ENCODE results near the gene GPX4. TPM values are rescaled to one million over a fixed set of nuclear protein-coding genes. Genes with fewer than 3 reads are reported as not detected.

Gene GPX4
- polyA plus RNA-seq, 1 donor from 2014 or later: 713 TPM

DNA sequence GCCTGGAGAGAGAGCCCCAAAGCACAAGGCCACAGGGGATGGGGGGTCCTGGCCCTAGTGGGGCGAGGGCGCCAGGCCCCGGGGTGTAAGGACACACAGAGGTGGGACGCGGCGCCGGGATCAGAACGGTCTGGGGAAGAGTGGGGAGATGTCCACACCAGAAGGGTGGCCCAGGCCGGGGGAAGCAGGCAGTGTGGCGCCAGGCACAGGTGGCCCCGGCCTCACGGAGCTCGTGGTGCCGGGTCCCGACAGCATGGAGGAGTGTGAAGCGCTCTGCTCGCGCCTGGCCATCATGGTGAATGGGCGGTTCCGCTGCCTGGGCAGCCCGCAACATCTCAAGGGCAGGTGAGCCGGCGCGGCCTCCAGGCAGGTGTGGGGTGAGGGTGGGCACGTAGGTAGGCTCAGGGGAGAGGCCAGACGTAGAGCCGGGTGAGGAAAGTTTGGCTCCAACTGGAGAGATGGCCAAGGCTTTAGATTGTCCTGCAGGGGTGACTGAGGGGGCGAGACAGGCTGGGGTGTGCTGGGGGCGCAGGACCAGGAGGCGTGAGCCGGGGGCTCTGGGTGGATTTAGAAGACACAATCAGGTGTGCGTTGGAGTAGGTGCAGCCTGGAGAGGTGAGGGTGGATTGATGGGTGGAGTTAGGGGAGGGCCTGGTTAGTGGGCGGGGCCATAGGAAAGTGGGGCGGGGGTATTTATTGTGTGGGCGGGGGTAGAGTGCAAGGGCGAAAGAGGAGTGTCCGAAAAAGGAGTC lies 39.7 kb upstream of the GPX4 start:
- H2AFZ ChIP-seq (ENCODE audit: low read depth, low read length): no peak overlapping the region
- peaks cover 22% of the 10 kb centered on the region for H3K27me3 ChIP-seq (ENCODE audit: insufficient read depth, low read depth, low read length)
- H3F3A ChIP-seq (ENCODE audit: insufficient read depth, low read length, poor library complexity, severe bottlenecking): no peaks in the 10 kb centered on the region
- no peaks in the 10 kb centered on the region for H3K9me2 ChIP-seq (ENCODE audit: insufficient read depth, low read length)
- TF ChIP-seq POLR2AphosphoS5 (IDR thresholded peaks at IDR 0.05) (no peak), SMC3 (conservative IDR thresholded peaks at IDR 0.05; ENCODE audit: poor library complexity) (no peak), EP300 (conservative IDR thresholded peaks at IDR 0.05; ENCODE audit: poor library complexity, severe bottlenecking) (no peak)
- H3K4me2 ChIP-seq (ENCODE audit: low read length): no peak overlapping the region
- H4K20me1 ChIP-seq (ENCODE audit: insufficient read depth): no peaks in the 10 kb centered on the region
- no peak overlapping the region for H3K4me3 ChIP-seq (ENCODE audit: low read length)
- H3K36me3 ChIP-seq (ENCODE audit: insufficient read depth, low read length): no peaks in the 10 kb centered on the region
- H3K27ac ChIP-seq (ENCODE audit: low read length): no peak overlapping the region
- no peaks in the 10 kb centered on the region for H3K79me2 ChIP-seq (replicated peaks; ENCODE audit: insufficient read depth, low read length)
- H3K9ac ChIP-seq (ENCODE audit: low read length): no peak overlapping the region
- H3K9me3 ChIP-seq (ENCODE audit: low read length): no peaks in the 10 kb centered on the region

DNA sequence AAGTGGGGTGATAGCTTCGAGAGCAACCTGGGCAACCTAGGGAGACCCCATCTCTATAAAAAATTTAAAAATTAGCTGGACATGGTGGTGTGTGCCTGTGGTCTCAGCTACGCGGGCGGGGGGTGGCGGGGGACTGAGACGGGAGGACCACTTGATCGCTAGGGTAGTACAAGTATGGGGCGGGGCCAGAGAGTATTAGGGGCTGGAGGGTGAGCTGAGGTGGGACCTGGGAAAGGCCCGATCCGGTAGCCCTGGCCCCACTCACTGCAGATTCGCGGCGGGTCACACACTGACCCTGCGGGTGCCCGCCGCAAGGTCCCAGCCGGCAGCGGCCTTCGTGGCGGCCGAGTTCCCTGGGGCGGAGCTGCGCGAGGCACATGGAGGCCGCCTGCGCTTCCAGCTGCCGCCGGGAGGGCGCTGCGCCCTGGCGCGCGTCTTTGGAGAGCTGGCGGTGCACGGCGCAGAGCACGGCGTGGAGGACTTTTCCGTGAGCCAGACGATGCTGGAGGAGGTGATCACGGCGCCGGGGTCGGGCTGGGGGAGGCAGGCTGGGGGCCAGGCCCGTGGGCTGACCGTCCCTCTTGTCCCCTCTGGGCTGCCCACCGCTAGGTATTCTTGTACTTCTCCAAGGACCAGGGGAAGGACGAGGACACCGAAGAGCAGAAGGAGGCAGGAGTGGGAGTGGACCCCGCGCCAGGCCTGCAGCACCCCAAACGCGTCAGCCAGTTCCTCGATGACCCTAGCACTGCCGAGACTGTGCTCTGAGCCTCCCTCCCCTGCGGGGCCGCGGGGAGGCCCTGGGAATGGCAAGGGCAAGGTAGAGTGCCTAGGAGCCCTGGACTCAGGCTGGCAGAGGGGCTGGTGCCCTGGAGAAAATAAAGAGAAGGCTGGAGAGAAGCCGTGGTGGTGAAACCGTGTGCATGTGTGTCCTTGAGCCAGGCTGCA lies 38.9 kb upstream of the GPX4 start:
- H3K9me3 ChIP-seq (ENCODE audit: low read length): no peaks in the 10 kb centered on the region
- no peak overlapping the region for H2AFZ ChIP-seq (ENCODE audit: low read depth, low read length)
- H3K4me2 ChIP-seq (ENCODE audit: low read length): no peak overlapping the region
- no peak overlapping the region for H3K4me3 ChIP-seq (ENCODE audit: low read length)
- no peaks in the 10 kb centered on the region for H3K79me2 ChIP-seq (replicated peaks; ENCODE audit: insufficient read depth, low read length)
- no peaks in the 10 kb centered on the region for H3K9me2 ChIP-seq (ENCODE audit: insufficient read depth, low read length)
- H3K27ac ChIP-seq (ENCODE audit: low read length): no peak overlapping the region
- no peak for TF ChIP-seq POLR2AphosphoS5 (IDR thresholded peaks at IDR 0.05)
- TF ChIP-seq, protein P1, sequence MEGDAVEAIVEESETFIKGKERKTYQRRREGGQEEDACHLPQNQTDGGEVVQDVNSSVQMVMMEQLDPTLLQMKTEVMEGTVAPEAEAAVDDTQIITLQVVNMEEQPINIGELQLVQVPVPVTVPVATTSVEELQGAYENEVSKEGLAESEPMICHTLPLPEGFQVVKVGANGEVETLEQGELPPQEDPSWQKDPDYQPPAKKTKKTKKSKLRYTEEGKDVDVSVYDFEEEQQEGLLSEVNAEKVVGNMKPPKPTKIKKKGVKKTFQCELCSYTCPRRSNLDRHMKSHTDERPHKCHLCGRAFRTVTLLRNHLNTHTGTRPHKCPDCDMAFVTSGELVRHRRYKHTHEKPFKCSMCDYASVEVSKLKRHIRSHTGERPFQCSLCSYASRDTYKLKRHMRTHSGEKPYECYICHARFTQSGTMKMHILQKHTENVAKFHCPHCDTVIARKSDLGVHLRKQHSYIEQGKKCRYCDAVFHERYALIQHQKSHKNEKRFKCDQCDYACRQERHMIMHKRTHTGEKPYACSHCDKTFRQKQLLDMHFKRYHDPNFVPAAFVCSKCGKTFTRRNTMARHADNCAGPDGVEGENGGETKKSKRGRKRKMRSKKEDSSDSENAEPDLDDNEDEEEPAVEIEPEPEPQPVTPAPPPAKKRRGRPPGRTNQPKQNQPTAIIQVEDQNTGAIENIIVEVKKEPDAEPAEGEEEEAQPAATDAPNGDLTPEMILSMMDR (IDR thresholded peaks at IDR 0.05; ENCODE audit: poor library complexity, severe bottlenecking): peak; percentile 59
- no peak for TF ChIP-seq EP300 (conservative IDR thresholded peaks at IDR 0.05; ENCODE audit: poor library complexity, severe bottlenecking)
- TF ChIP-seq TAF1 (IDR thresholded peaks at IDR 0.05; ENCODE audit: low read depth): no peak
- no peak for TF ChIP-seq EZH2 (IDR thresholded peaks at IDR 0.05; ENCODE audit: borderline replicate concordance, insufficient read depth, low read length, poor library complexity, severe bottlenecking)
- H4K20me1 ChIP-seq (ENCODE audit: insufficient read depth): no peaks in the 10 kb centered on the region
- peaks cover 28% of the 10 kb centered on the region for H3K27me3 ChIP-seq (ENCODE audit: insufficient read depth, low read depth, low read length)
- H3F3A ChIP-seq (ENCODE audit: insufficient read depth, low read length, poor library complexity, severe bottlenecking): no peaks in the 10 kb centered on the region
- no peaks in the 10 kb centered on the region for H3K36me3 ChIP-seq (ENCODE audit: insufficient read depth, low read length)
- H3K9ac ChIP-seq (ENCODE audit: low read length): no peak overlapping the region

DNA sequence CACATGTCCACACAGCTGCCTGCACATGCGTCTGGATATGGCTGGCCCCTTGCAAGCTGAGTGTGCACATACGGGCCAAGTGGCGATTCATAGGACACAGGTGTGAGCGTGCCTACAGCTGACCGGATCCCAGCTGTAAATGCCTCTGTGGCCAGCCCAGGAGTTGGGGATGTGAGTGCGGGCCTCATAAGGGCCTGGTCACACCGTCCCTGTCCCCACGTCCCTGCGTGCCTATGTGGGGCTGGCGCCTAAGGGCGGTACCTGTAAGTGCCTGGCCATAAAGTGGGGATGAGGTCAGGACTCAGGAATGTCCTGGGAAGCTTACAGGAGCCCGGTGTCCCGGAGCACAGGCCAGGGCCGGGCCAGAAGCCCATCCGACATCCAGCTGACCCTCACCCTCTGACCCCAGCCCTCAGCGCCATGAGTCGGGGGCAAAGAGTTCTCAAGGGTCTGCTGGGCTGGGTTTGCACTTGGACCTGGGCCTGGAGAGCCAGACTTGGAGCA lies 38.1 kb upstream of the GPX4 start:
- no peak overlapping the region for H3K27ac ChIP-seq (ENCODE audit: low read length)
- H3K36me3 ChIP-seq (ENCODE audit: insufficient read depth, low read length): no peaks in the 10 kb centered on the region
- no peaks in the 10 kb centered on the region for H3K9me3 ChIP-seq (ENCODE audit: low read length)
- H3F3A ChIP-seq (ENCODE audit: insufficient read depth, low read length, poor library complexity, severe bottlenecking): no peaks in the 10 kb centered on the region
- no peak overlapping the region for H3K4me3 ChIP-seq (ENCODE audit: low read length)
- TF ChIP-seq TAF1 (IDR thresholded peaks at IDR 0.05; ENCODE audit: low read depth) (no peak), RAD21 (conservative IDR thresholded peaks at IDR 0.05) (no peak), POLR2AphosphoS5 (IDR thresholded peaks at IDR 0.05) (no peak), SMC3 (conservative IDR thresholded peaks at IDR 0.05; ENCODE audit: poor library complexity) (no peak), MXI1 (conservative IDR thresholded peaks at IDR 0.05; ENCODE audit: poor library complexity, severe bottlenecking) (no peak), EP300 (conservative IDR thresholded peaks at IDR 0.05; ENCODE audit: poor library complexity, severe bottlenecking) (no peak), EZH2 (IDR thresholded peaks at IDR 0.05; ENCODE audit: borderline replicate concordance, insufficient read depth, low read length, poor library complexity, severe bottlenecking) (no peak)
- TF ChIP-seq, protein P1 (IDR thresholded peaks at IDR 0.05; ENCODE audit: poor library complexity, severe bottlenecking): no peak
- TF ChIP-seq, protein P2, sequence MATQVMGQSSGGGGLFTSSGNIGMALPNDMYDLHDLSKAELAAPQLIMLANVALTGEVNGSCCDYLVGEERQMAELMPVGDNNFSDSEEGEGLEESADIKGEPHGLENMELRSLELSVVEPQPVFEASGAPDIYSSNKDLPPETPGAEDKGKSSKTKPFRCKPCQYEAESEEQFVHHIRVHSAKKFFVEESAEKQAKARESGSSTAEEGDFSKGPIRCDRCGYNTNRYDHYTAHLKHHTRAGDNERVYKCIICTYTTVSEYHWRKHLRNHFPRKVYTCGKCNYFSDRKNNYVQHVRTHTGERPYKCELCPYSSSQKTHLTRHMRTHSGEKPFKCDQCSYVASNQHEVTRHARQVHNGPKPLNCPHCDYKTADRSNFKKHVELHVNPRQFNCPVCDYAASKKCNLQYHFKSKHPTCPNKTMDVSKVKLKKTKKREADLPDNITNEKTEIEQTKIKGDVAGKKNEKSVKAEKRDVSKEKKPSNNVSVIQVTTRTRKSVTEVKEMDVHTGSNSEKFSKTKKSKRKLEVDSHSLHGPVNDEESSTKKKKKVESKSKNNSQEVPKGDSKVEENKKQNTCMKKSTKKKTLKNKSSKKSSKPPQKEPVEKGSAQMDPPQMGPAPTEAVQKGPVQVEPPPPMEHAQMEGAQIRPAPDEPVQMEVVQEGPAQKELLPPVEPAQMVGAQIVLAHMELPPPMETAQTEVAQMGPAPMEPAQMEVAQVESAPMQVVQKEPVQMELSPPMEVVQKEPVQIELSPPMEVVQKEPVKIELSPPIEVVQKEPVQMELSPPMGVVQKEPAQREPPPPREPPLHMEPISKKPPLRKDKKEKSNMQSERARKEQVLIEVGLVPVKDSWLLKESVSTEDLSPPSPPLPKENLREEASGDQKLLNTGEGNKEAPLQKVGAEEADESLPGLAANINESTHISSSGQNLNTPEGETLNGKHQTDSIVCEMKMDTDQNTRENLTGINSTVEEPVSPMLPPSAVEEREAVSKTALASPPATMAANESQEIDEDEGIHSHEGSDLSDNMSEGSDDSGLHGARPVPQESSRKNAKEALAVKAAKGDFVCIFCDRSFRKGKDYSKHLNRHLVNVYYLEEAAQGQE (IDR thresholded peaks at IDR 0.05; ENCODE audit: borderline replicate concordance): no peak
- H3K9ac ChIP-seq (ENCODE audit: low read length): no peak overlapping the region
- H3K4me2 ChIP-seq (ENCODE audit: low read length): no peak overlapping the region
- H2AFZ ChIP-seq (ENCODE audit: low read depth, low read length): no peak overlapping the region
- H3K27me3 ChIP-seq (ENCODE audit: insufficient read depth, low read depth, low read length): peaks cover 36% of the 10 kb centered on the region
- H4K20me1 ChIP-seq (ENCODE audit: insufficient read depth): no peaks in the 10 kb centered on the region
- no peaks in the 10 kb centered on the region for H3K79me2 ChIP-seq (replicated peaks; ENCODE audit: insufficient read depth, low read length)
- H3K9me2 ChIP-seq (ENCODE audit: insufficient read depth, low read length): no peaks in the 10 kb centered on the region
